ENCODE measurements around the gene TSHZ1. TPM values are rescaled to one million over a fixed set of nuclear protein-coding genes. Genes with fewer than 3 reads are reported as not detected.

The TSHZ1 gene
- polyA plus RNA-seq, 1 of the 3 experiments (the other 2 are of a cell fraction): 2.6 TPM

DNA sequence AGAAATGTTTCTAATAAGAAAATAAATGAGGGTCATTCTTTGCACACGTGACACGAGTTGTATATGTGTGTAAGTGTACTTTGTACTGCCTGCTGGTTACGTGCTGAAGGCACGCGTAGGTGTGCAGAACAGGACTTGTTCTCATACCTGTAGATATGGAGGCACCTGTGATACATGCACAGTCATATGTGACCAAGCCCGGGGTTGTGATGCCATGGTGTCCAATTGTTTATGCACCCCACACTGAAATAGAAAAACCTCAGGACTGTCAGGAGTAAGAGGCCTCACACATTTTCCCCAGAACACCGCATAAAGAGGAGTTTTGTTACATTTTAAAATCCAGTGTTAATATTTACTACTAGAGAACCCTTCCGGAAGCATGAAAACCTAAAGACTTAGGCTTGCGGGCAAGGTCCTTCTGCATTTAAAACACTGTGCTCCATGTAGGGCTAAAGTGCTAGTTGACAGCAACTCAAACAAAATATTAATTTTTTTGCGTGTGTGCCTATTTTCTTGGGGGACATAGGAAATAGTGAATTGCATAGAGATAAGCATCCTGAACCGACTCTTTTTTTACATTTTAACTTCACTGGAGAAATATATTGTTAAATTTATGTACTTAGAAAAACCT, 9.3 kb downstream of the TSHZ1 start (continued):
- no peak for TF ChIP-seq FOSL2 (IDR thresholded peaks at IDR 0.05; ENCODE audit: borderline replicate concordance, low read depth)
- TF ChIP-seq, protein P1, sequence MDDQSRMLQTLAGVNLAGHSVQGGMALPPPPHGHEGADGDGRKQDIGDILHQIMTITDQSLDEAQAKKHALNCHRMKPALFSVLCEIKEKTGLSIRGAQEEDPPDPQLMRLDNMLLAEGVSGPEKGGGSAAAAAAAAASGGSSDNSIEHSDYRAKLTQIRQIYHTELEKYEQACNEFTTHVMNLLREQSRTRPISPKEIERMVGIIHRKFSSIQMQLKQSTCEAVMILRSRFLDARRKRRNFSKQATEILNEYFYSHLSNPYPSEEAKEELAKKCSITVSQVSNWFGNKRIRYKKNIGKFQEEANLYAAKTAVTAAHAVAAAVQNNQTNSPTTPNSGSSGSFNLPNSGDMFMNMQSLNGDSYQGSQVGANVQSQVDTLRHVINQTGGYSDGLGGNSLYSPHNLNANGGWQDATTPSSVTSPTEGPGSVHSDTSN (IDR thresholded peaks at IDR 0.05): no peak
- TF ChIP-seq POLR2AphosphoS5 (IDR thresholded peaks at IDR 0.05; ENCODE audit: low read depth, low read length): no peak
- no peak for TF ChIP-seq RAD21 (IDR thresholded peaks at IDR 0.05; ENCODE audit: low read length)

DNA sequence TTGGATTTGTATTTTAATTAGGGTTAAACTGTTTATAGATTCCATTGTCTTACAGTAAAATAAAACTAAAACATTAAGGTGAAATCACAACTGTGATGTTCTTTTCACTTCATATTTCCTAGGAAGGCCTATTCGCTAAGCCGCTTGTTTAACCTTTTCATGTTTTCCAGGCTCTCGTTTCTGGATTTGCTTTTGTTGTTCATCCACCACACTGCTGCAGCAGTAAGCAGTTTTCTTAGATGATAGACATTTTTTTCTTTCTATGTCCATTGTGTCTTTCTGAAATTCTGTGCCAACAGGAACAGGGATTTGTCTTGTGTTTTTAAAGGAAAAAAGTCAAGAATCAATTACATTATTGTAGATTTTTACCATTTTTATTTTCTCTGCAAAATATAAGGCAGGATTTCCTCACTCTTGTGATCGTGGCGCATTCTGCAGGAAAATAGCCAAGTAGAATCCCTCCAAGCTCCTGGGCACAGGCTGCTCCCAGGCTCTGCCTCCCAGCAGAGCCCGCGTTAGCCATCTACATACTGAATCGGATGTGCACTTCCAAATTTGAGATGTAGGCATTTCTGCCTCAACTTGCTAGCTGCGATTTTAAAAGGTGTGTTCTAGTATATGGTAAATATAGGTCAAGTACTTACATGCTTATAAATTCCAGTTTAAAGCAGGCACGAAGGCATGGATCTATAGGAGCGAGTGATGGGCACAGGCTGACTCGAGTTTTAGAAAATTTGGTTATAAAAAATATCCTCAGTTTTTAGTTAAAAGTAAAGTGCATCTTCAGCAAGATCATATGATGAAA, 10.2 kb downstream of the TSHZ1 start:
- H3K4me3 ChIP-seq (ENCODE audit: low read depth in 2 of 2, low read length in 1 of 2): no peak overlapping the region
- DNase-seq: no peak
- H3K4me2 ChIP-seq: no peak overlapping the region
- H2AFZ ChIP-seq (ENCODE audit: low read depth): no peak overlapping the region
- POLR2A ChIA-PET: no interaction called here
- H3F3A ChIP-seq (replicated peaks; ENCODE audit: insufficient read depth): no peaks in the 10 kb centered on the region
- no peaks in the 10 kb centered on the region for H3K9me3 ChIP-seq
- no peaks in the 10 kb centered on the region; the same call in 1 of the 2 replicates for H4K20me1 ChIP-seq (ENCODE audit: insufficient read depth)
- H3K4me1 ChIP-seq (ENCODE audit: control insufficient read depth in 1 of 2, insufficient read depth in 2 of 2, low read depth in 1 of 2, low read length in 1 of 2): peaks cover 0 to 10% of the 10 kb centered on the region in 2 experiments; a peak in 2 of 4 replicates
- WGBS (ENCODE audit: low lambda C conversion rate): 96% methylated on average over 12 of the region's 12 CpGs
- no peak overlapping the region for H3K9ac ChIP-seq
- no peak overlapping the region for H3K27ac ChIP-seq (ENCODE audit: low read depth in 2 of 2, low read length in 1 of 2)
- TF ChIP-seq YY1 (IDR thresholded peaks at IDR 0.05; ENCODE audit: low read depth): no peak
- no peak for TF ChIP-seq GABPA (IDR thresholded peaks at IDR 0.05; ENCODE audit: low read depth)
- no peak for TF ChIP-seq ELF1 (IDR thresholded peaks at IDR 0.05)
- no peak for TF ChIP-seq NRF1 (IDR thresholded peaks at IDR 0.05; ENCODE audit: low read depth, low read length)
- no peak for TF ChIP-seq FOXM1 (IDR thresholded peaks at IDR 0.05; ENCODE audit: low read depth)
- TF ChIP-seq CHD2 (IDR thresholded peaks at IDR 0.05; ENCODE audit: low read length, partially characterized antibody): no peak
- no peak for TF ChIP-seq GATA2 (CRISPR knock-in tag; IDR thresholded peaks at IDR 0.05)
- no peak for TF ChIP-seq RAD21 (IDR thresholded peaks at IDR 0.05; ENCODE audit: low read length)
- TF ChIP-seq, protein P2, sequence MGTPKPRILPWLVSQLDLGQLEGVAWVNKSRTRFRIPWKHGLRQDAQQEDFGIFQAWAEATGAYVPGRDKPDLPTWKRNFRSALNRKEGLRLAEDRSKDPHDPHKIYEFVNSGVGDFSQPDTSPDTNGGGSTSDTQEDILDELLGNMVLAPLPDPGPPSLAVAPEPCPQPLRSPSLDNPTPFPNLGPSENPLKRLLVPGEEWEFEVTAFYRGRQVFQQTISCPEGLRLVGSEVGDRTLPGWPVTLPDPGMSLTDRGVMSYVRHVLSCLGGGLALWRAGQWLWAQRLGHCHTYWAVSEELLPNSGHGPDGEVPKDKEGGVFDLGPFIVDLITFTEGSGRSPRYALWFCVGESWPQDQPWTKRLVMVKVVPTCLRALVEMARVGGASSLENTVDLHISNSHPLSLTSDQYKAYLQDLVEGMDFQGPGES (IDR thresholded peaks at IDR 0.05; ENCODE audit: low read depth, low read length): no peak
- TF ChIP-seq, protein P3, sequence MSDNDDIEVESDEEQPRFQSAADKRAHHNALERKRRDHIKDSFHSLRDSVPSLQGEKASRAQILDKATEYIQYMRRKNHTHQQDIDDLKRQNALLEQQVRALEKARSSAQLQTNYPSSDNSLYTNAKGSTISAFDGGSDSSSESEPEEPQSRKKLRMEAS (IDR thresholded peaks at IDR 0.05; ENCODE audit: low read depth): no peak
- TF ChIP-seq RXRA (IDR thresholded peaks at IDR 0.05; ENCODE audit: borderline replicate concordance, low read depth): no peak
- no peak for TF ChIP-seq EP300 (IDR thresholded peaks at IDR 0.05; ENCODE audit: borderline replicate concordance in 1 of 2, low read depth in 1 of 2, low read length in 1 of 2)
- TF ChIP-seq FOXJ3 (CRISPR knock-in tag; IDR thresholded peaks at IDR 0.05): no peak
- TF ChIP-seq RCOR1 (IDR thresholded peaks at IDR 0.05; ENCODE audit: low read length): no peak
- TF ChIP-seq, protein P1 (IDR thresholded peaks at IDR 0.05): no peak
- TF ChIP-seq RFX5 (IDR thresholded peaks at IDR 0.05; ENCODE audit: low read length): no peak
- no peak for TF ChIP-seq JUND (IDR thresholded peaks at IDR 0.05)
- no peak for TF ChIP-seq NFIC (IDR thresholded peaks at IDR 0.05; ENCODE audit: borderline replicate concordance)
- no peak for TF ChIP-seq POLR2AphosphoS5 (IDR thresholded peaks at IDR 0.05; ENCODE audit: low read depth, low read length)
- H3K79me2 ChIP-seq (ENCODE audit: insufficient read depth): peaks cover 16% of the 10 kb centered on the region; the same call in 1 of the 2 replicates
- CTCF ChIA-PET: interaction anchor here (1.2 kb wide), 1 partner anchor 568 kb away, joined by 3 read pairs; no protein-coding TSS in a partner anchor
- H3K27me3 ChIP-seq (ENCODE audit: insufficient read depth): no peaks in the 10 kb centered on the region
- H3K36me3 ChIP-seq (replicated peaks in 1 of 2; ENCODE audit: control insufficient read depth in 1 of 2, insufficient read depth in 2 of 2, low read length in 1 of 2): no peaks in the 10 kb centered on the region
- no peaks in the 10 kb centered on the region for H3K9me2 ChIP-seq

Data from SK-N-SH (cell line).